Memory B cell (primary cell): ENCODE results near the gene CACNA2D3.

Source experiments
- ATAC-seq: fragments of 150-1000 bp; cut with Tn5 transposase; 2 replicates; pipeline ENCODE4 v1.10.0; 2021; ENCODE audit warnings: low read depth, mild to moderate bottlenecking, moderate library complexity
- DNase-seq, 2 donors: peaks; one replicate each; pipeline ENCODE4 v3.0.0; 2022; ENCODE audit warnings: low spot score in 2 of 2
- H3K27ac Mint-ChIP-seq: one replicate; pipeline ENCODE4 v1.8.0; 2022; ENCODE audit warnings: mild to moderate bottlenecking, moderate library complexity, mixed read lengths
- H3K27me3 Mint-ChIP-seq: one replicate; pipeline ENCODE4 v1.8.0; 2022; ENCODE audit warnings: mixed read lengths
- H3K36me3 Mint-ChIP-seq: one replicate; pipeline ENCODE4 v1.8.0; 2022; ENCODE audit warnings: mild to moderate bottlenecking, mixed read lengths
- H3K4me1 Mint-ChIP-seq: one replicate; pipeline ENCODE4 v1.8.0; 2022; ENCODE audit warnings: mixed read lengths
- H3K4me3 Mint-ChIP-seq: one replicate; pipeline ENCODE4 v1.8.0; 2022; ENCODE audit warnings: mild to moderate bottlenecking, moderate library complexity, mixed read lengths
- H3K9me3 Mint-ChIP-seq: one replicate; pipeline ENCODE4 v1.8.0; 2022; ENCODE audit warnings: mixed read lengths

Gene CACNA2D3

DNA sequence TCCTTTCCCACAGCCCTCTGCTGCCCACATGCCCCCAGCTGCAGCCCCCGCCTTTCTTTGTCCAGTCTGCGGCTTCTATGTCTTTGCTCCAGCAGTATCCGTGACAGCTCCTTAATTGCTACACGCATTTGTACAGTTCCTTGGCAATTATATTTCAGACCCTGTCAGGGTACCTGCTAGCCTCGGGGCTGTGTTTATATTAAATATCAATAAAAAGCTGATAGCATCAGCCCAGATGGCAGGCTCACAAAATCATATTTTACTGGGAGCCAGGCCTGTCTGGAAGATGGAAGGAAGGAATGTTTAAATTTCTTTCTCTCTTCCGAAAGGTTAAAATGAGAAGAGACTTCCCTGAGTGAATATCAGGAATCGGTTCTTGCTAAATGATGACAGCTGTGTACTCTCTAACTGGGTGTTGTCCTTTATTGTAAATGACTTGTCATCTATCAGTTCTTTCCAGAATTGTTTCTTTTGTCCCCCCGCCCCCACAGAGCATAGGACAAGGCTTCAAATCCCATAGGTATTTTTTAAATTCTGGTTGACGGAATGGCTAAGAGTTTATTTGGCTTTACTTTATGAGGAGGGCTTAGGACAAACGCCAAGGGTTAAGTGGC, 427.4 kb downstream of the CACNA2D3 start:
- H3K27ac Mint-ChIP-seq = no peak overlapping the region

DNA sequence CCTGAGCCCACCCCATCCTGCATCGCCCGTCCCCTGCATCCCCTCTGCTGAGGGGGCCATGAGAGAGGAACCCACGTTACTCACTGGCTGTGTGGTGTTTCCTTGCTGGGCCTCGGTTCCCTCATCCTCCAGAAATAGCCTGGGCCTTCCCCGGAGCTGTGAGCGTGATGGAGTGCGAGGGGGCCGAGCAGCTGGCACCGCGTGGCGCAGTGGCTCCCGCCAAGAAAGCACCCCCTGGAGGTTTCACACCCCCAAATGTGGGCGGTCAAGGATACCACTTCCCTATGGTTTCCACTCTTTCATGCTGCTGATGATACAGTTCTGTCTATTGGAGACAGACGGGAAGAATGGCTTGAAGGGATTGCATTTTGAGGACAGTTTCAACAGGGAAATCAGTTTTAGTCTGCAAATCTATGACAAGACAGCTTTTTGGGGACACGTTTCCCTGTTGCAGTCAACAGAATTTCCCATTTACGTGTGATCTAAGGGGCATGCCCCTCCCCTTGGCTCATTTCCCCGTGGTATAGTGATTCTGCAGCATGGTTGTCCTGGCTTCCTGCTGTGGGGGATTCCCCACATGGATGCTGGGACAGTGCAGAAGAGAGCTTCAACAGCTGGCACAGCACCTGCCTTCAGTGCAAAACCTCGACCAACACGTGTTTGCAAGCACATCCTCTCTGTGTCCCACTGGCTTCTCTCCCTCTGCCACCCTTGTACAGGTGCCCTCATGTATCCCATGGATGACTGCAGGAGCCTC, 428.0 kb downstream of the CACNA2D3 start:
- Mint-ChIP-seq H3K27ac (no peak overlapping the region), H3K4me3 (no peak overlapping the region), H3K27me3 (peaks cover 4% of the 10 kb centered on the region), H3K9me3 (no peaks in the 10 kb centered on the region), H3K4me1 (no peaks in the 10 kb centered on the region), H3K36me3 (no peaks in the 10 kb centered on the region)
- DNase-seq = no peak
- ATAC-seq = no peak

More for the DNA sequence above, 427.4 kb downstream of the CACNA2D3 start:
- Mint-ChIP-seq H3K9me3 (no peaks in the 10 kb centered on the region), H3K27me3 (peaks cover 4% of the 10 kb centered on the region), H3K4me3 (no peak overlapping the region), H3K36me3 (no peaks in the 10 kb centered on the region), H3K4me1 (no peaks in the 10 kb centered on the region)
- ATAC-seq (no peak), DNase-seq (no peak)

DNA sequence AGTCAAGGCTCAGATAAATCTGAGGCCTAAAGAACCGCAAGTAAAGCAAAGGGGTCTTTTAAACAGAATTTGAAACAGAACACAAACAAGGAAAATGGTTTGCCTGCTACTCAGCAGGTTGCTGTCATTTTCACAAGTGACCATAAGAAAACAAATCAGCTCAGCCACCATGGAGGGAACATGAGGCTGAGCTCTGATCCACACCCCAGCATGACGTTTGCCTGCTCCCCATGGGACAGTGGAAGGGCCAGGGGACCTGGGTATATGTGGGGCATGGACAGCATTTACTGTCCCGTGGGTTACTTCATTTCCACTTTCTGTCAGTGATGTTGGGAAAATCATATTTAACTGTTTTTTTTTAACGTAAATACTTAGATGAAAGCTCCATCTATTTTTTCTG, 434.3 kb downstream of the CACNA2D3 start:
- H3K27ac Mint-ChIP-seq = no peak overlapping the region
- H3K9me3 Mint-ChIP-seq = no peaks in the 10 kb centered on the region
- H3K4me1 Mint-ChIP-seq = no peaks in the 10 kb centered on the region
- H3K36me3 Mint-ChIP-seq = no peaks in the 10 kb centered on the region
- H3K4me3 Mint-ChIP-seq = no peak overlapping the region
- no peak for ATAC-seq
- no peak for DNase-seq
- H3K27me3 Mint-ChIP-seq = no peaks in the 10 kb centered on the region

DNA sequence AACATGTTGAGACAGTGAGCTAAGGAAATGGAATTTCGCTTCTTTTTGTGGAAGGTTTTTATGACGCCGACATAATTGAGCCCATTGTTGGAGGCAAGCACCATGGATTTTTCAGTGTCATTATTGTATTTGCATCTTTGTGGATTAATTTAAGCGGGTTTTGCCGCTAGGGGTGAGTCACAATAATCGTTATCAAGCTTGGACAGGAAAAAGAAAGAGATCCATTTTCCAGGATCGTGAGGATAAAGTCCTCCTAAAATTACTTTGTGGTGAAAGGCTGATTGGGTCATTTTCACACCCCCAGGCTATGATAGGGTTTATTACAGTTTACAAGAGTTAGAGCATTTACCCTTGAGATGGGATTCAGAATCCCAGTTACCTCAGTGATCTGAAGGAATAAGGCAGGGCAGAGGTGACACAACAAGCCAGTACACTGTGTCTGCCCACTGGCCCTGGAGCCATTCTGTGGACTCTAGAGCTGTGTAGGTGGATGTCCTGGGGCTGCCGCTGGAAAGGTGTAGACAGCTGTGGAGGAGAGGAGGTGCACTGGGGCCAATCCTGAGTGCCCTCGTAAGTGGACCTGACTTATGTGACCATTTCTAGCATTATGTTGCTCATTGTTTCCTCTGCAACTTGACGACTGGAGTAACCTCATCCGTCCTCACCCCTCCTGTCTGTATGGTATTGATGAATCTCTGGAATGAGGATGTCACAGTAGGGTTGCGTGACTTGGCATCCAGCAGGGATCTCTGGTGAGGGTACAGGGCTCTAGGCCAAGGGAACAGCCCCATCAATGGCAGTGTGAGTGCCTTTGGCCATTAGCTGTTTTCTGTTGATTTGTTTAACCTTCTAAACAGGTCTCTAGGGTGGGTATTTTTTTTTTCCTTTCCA, 435.4 kb downstream of the CACNA2D3 start:
- no peak for DNase-seq
- no peaks in the 10 kb centered on the region for H3K4me1 Mint-ChIP-seq
- no peaks in the 10 kb centered on the region for H3K27me3 Mint-ChIP-seq

DNA sequence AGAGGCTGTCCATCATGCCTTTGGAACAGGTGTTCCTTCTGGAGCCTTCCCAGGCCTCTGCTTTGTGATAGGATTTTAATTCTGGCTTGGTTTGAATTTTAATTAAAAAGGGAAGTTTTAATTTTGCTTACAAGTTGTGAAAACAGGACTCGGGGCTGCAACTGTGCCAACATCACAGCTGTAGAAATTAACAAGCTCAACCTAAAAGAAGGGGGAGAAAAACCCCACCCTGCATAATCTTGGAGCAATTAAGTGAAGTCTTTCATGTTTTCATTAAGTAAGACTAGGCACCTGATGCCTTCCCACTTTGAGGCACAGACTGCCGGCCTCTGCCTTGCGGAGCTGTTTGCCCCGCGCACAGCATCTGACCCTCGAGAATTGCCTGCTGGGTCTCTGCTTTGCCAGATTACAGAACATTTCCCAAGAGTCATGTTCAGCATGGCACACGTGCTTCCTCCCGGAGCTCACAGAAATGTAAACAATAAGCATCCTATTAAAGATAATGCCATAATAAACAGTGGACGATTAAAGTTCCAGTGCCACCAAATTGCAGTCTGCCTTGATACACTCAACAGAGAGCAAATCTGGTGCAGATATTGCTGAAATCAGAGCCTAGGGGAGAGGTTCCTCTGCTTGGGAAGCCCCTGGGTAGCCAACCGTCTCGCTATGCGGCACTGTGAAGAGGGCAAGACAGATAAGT, 441.3 kb downstream of the CACNA2D3 start:
- H3K27ac Mint-ChIP-seq = no peak overlapping the region
- H3K9me3 Mint-ChIP-seq = no peaks in the 10 kb centered on the region
- no peak for DNase-seq
- ATAC-seq = no peak
- H3K4me3 Mint-ChIP-seq = no peak overlapping the region
- no peaks in the 10 kb centered on the region for H3K36me3 Mint-ChIP-seq
- H3K27me3 Mint-ChIP-seq = no peaks in the 10 kb centered on the region
- H3K4me1 Mint-ChIP-seq = no peaks in the 10 kb centered on the region

More for the DNA sequence above, 435.4 kb downstream of the CACNA2D3 start:
- Mint-ChIP-seq H3K4me3 (no peak overlapping the region), H3K27ac (no peak overlapping the region), H3K9me3 (no peaks in the 10 kb centered on the region), H3K36me3 (no peaks in the 10 kb centered on the region)
- no peak for ATAC-seq

DNA sequence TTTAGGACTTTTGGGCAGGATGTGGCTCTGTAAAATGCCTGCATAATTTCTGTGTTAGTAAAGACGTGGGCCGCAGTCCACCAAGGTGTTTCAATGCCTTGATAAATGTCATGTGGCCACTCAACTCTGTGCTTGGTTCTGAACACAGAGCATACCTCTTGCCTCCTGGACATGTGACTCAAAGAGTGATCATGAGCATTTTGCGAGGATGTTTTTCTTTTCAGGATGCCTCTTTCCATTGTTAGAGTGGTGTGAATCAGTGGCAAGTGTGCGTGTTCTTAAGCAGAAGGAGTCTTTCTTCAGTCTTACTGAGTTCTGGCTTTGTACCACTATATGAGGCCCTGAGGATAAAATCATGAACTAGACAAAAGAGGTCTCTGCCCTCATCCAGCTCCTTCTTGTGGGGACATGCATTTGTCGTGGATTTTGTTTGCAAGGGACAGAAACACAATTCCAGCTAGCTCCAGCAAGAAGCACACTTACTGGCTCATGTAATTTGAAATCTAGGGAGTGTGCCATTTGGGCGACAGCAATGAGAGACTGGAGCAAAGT, 442.1 kb downstream of the CACNA2D3 start:
- H3K27ac Mint-ChIP-seq = no peak overlapping the region
- no peaks in the 10 kb centered on the region for H3K36me3 Mint-ChIP-seq
- DNase-seq (no peak), ATAC-seq (no peak)
- H3K27me3 Mint-ChIP-seq = no peaks in the 10 kb centered on the region
- H3K4me1 Mint-ChIP-seq = no peaks in the 10 kb centered on the region
- no peaks in the 10 kb centered on the region for H3K9me3 Mint-ChIP-seq
- no peak overlapping the region for H3K4me3 Mint-ChIP-seq

DNA sequence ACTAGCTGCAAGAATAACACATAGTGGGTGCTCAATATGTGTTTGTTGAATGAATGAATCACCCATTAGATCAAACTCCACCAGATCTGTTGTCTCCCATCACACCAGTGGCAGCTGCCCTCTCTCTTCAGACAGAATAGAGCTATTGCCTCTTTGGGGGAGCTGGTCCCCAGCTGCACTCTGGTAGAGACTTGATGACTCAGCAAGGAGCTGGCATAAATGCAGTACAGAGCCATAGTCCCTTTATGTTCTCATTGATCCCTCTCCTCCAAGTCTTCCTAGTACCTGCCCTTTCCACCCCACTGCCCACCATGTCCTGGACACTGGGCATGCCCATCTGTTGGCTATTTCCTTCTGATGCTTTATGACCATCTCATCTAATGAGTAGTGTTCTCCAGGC, 443.6 kb downstream of the CACNA2D3 start:
- no peak for DNase-seq
- Mint-ChIP-seq H3K9me3 (no peaks in the 10 kb centered on the region), H3K4me1 (no peaks in the 10 kb centered on the region), H3K27ac (no peak overlapping the region), H3K36me3 (no peaks in the 10 kb centered on the region), H3K4me3 (no peak overlapping the region), H3K27me3 (no peaks in the 10 kb centered on the region)
- no peak for ATAC-seq

DNA sequence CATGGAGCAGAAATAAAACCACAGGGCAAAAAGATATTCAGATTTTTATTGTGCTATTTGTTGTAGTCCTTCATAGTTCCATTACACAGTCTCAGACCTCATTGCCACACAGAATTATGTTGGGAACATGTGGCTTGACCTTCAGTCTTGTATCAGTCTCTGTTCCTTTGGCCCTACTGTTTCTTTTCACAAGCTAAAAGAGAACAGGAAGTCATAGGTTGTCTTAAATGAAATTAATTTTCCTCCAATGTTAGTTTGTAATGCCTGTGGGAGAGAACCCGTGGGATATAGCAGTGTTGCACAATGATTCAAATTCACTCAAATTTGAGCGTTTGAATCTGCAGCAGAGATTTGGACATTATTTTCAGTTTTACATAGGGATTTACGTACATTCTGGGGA, 445.6 kb downstream of the CACNA2D3 start:
- Mint-ChIP-seq H3K4me3 (no peak overlapping the region), H3K9me3 (no peaks in the 10 kb centered on the region), H3K4me1 (no peaks in the 10 kb centered on the region), H3K36me3 (no peaks in the 10 kb centered on the region), H3K27me3 (no peaks in the 10 kb centered on the region), H3K27ac (no peak overlapping the region)
- DNase-seq (no peak), ATAC-seq (no peak)

DNA sequence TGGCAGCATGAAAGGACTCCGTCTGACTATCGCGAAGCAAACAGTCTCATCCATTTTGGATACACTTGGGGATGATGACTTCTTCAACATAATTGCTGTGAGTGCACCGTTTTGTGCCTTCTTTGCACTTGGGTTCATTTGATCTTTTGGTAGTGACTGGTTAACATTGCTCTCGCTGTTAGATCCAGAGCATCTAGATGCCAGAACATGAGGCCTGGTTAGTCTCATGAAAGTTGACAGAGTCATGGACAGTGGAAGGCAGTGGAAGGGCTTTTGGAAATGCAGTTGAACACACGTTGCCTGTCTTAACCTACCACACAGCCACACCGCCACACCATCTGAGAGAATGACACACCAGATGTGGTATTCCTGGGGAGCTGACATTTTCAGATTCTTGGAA, 447.7 kb downstream of the CACNA2D3 start:
- H3K36me3 Mint-ChIP-seq = no peaks in the 10 kb centered on the region
- H3K4me3 Mint-ChIP-seq = no peak overlapping the region
- DNase-seq = no peak
- no peak for ATAC-seq
- H3K27me3 Mint-ChIP-seq = no peaks in the 10 kb centered on the region
- H3K27ac Mint-ChIP-seq = no peak overlapping the region
- H3K9me3 Mint-ChIP-seq = no peaks in the 10 kb centered on the region
- no peaks in the 10 kb centered on the region for H3K4me1 Mint-ChIP-seq

DNA sequence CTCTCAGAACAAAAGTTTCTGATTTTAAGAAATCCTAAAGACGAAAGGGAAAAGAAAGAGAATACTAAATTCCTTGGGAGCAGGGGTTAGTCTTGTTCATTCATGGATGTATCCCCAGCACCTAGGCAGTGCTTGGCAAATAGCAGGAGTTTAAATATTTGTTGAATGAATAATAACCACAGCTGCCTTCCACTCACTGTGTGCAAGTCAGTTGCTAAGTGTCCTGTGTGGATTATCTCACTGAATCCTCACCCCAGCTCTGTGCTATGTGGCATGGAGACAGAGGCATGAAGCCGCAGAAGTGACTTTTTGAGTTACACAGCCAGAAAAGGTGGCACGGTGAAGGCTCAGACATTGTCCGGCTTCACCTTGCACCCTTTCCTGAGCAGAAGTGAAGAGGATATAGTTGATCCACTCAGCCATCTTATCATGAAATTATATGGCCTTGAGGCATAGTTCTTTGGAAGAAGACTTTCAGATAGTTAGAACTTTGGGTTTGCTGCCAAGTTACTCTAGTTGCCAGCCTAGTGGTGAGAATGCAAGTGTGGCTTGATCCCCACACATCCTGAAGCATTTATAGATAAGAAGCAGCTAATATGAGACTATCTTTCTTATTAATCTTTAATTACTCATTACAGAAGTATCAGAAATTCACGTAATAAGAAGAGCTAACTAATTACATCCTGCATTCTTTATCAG, 450.0 kb downstream of the CACNA2D3 start:
- H3K27me3 Mint-ChIP-seq = peaks cover 5% of the 10 kb centered on the region
- no peaks in the 10 kb centered on the region for H3K36me3 Mint-ChIP-seq
- DNase-seq (no peak), ATAC-seq (no peak)
- no peak overlapping the region for H3K27ac Mint-ChIP-seq
- peaks cover 4% of the 10 kb centered on the region for H3K9me3 Mint-ChIP-seq
- H3K4me1 Mint-ChIP-seq = no peaks in the 10 kb centered on the region
- H3K4me3 Mint-ChIP-seq = no peak overlapping the region

DNA sequence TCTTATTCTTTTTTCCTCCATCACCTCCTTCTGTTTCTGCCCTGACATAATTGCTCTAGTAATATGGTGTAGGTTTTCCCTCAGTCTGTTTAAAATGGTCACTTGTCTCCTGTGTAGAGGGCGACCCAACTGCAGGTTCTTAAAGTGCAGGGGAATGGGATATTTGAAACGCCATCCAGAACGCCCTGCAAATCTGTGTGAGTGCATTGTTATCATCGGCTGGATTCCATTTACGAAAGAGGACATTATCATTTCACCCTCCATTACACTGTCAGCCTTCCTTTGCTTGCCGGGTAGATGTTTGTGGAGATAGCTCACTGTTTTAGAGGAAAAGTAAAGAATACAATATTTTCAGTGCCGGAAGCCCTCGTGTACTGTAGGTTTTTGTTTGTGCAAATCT, 451.5 kb downstream of the CACNA2D3 start:
- DNase-seq (no peak), ATAC-seq (no peak)
- Mint-ChIP-seq H3K36me3 (no peaks in the 10 kb centered on the region), H3K27me3 (peaks cover 5% of the 10 kb centered on the region), H3K27ac (no peak overlapping the region), H3K4me3 (no peak overlapping the region), H3K4me1 (no peaks in the 10 kb centered on the region), H3K9me3 (peaks cover 4% of the 10 kb centered on the region)

DNA sequence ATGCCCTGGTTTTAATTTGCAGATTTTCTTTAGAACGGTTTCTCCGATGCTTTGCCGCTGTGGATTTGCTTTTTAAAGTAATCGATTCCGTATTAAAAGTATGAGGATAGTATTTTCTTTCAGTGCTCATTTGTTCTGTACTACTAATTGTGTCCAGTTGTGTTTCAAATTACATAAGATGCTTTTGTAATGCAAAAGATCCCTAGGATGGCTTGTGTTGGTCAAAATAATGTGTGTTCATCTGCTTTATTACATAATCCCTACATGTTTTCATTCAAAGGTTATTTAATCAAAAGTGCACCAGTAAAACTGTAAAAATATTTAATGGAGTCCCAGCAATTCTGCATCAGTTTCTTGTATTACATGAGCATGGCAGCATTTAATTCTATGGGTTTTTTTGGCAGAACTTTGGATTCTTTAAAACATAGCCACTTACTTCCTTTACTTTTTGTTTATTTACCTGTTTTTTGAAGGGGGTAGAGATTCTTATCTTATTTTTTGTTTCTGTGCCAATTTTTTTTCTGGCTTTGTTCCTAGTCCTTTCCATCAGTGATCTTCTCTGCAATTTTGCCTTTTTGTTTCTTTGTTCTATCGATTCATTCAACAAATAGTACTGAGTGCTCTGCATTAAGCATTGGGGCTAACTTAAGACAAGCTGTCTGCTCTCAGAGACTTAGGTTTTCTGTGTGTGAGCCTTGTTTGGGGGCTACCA, 452.7 kb downstream of the CACNA2D3 start:
- Mint-ChIP-seq H3K27me3 (peaks cover 5% of the 10 kb centered on the region), H3K4me3 (no peak overlapping the region), H3K4me1 (no peaks in the 10 kb centered on the region), H3K36me3 (no peaks in the 10 kb centered on the region), H3K27ac (no peak overlapping the region), H3K9me3 (peaks cover 4% of the 10 kb centered on the region)
- ATAC-seq (no peak), DNase-seq (no peak)

DNA sequence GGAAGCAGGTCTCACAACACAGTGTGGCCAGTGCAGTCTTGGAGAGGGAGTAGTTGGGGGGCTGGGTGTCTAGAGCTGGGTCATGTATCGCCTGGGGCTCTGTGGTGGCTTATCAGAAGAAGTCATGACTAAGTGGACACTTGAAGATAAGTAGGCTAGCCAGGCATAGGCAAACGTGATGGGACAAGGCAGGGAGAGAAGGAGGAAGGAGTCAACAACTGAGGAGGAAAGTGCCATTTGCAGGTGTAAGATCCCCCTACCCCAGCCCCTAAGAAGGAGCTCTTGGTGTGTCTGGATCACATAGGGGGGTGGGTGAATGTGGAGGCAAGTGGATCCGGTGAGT, 453.2 kb downstream of the CACNA2D3 start:
- Mint-ChIP-seq H3K4me1 (no peaks in the 10 kb centered on the region), H3K4me3 (no peak overlapping the region), H3K9me3 (peaks cover 4% of the 10 kb centered on the region), H3K36me3 (no peaks in the 10 kb centered on the region), H3K27ac (no peak overlapping the region), H3K27me3 (peaks cover 5% of the 10 kb centered on the region)
- DNase-seq (no peak), ATAC-seq (no peak)
